H1 (cell line): ENCODE measurements around the gene ZWILCH. TPM values are rescaled to one million over a fixed set of nuclear protein-coding genes. Genes with fewer than 3 reads are reported as not detected.

Experiments used
- CTCF ChIA-PET: fragments of 300-600 bp; sonication (Branson Sonifier 250); formaldehyde crosslinking; loops from one replicate; lab custom pipeline; 2021; ENCODE audit not compliant: partially characterized antibody; lab: Charles Lee
- POLR2A ChIA-PET: fragments of 300-600 bp; sonication (Branson Sonifier 250); formaldehyde crosslinking; loops from one replicate; lab custom pipeline; 2021; ENCODE audit warnings: inconsistent platforms; ENCODE audit not compliant: partially characterized antibody; lab: Charles Lee
- DNase-seq, 2 experiments: peaks; one replicate each; pipeline versions ENCODE4 v3.0.0 to v3.0.0-alpha.2; 2010 to 2022; ENCODE audit warnings: low spot score in 2 of 2, low read depth in 1 of 2, mixed read lengths in 1 of 2
- FAIRE-seq: peaks from 2 replicates; lab custom pipeline; 2011; peaks lifted over from hg19 to GRCh38; lab: Jason Lieb, UNC
- H2AFZ ChIP-seq: 2 replicates; pipeline ENCODE4 v1.8.1; 2012; ENCODE audit warnings: low read length, inconsistent platforms
- H2AK5ac ChIP-seq: 2 replicates; pipeline ENCODE4 v1.6.1; 2013; ENCODE audit warnings: low read depth, low read length
- H2BK120ac ChIP-seq: replicated peaks from 2 replicates; pipeline ENCODE3; 2013; ENCODE audit warnings: low read depth, low read length, inconsistent platforms
- H2BK12ac ChIP-seq: 2 replicates; pipeline ENCODE4 v1.6.1; 2013; ENCODE audit warnings: low read depth, low read length
- H2BK15ac ChIP-seq: 2 replicates; pipeline ENCODE4 v1.6.1; 2013; ENCODE audit warnings: low read length
- H2BK20ac ChIP-seq: 2 replicates; pipeline ENCODE4 v1.6.1; 2013; ENCODE audit warnings: low read length
- H2BK5ac ChIP-seq: 2 replicates; pipeline ENCODE4 v1.6.1; 2013; ENCODE audit warnings: low read depth, low read length
- H3K14ac ChIP-seq: 2 replicates; pipeline ENCODE4 v1.6.1; 2013; ENCODE audit warnings: inconsistent platforms; ENCODE audit not compliant: insufficient read length
- H3K18ac ChIP-seq: 2 replicates; pipeline ENCODE4 v1.6.1; 2013; ENCODE audit warnings: low read length; ENCODE audit errors: extremely low read depth
- H3K23ac ChIP-seq: 2 replicates; pipeline ENCODE4 v1.6.1; 2013; ENCODE audit warnings: inconsistent platforms; ENCODE audit not compliant: insufficient read length
- H3K23me2 ChIP-seq: 2 replicates; pipeline ENCODE4 v1.6.1; 2013; ENCODE audit warnings: low read depth, low read length
- H3K27ac ChIP-seq: 2 replicates; pipeline ENCODE4 v1.6.1; 2011; ENCODE audit warnings: low read depth, low read length, inconsistent platforms
- H3K27me3 ChIP-seq, 4 experiments: replicated peaks in 1 of 4; 1 replicate in 1 of 4; 2 replicates in 3 of 4; pipeline versions ENCODE4 v1.6.1 to v1.8.1; 2011 to 2013; ENCODE audit warnings: low read length in 3 of 4, mild to moderate bottlenecking in 3 of 4, inconsistent platforms in 2 of 4, mixed read lengths in 2 of 4, moderate library complexity in 1 of 4; ENCODE audit not compliant: control insufficient read depth in 3 of 4, insufficient read depth in 3 of 4; ENCODE audit errors: extremely low read depth in 1 of 4
- H3K36me3 ChIP-seq, 4 experiments: 2 replicates each; pipeline versions ENCODE4 v1.6.1 to v1.8.1; 2011 to 2013; ENCODE audit warnings: mild to moderate bottlenecking in 4 of 4, low read length in 3 of 4, moderate library complexity in 2 of 4, control low read depth in 1 of 4, inconsistent platforms in 1 of 4; ENCODE audit not compliant: insufficient read depth in 4 of 4, control insufficient read depth in 2 of 4
- H3K4ac ChIP-seq: replicated peaks from 2 replicates; pipeline ENCODE3; 2013; ENCODE audit warnings: low read length, low read depth, mixed read lengths, inconsistent platforms; ENCODE audit not compliant: insufficient read length
- H3K4me1 ChIP-seq, 4 experiments: replicated peaks in 1 of 4; 1 replicate in 1 of 4; 2 replicates in 3 of 4; pipeline versions ENCODE4 v1.6.1 to v1.8.1; 2011 to 2013; ENCODE audit warnings: low read length in 3 of 4, inconsistent platforms in 2 of 4, mixed read lengths in 1 of 4; ENCODE audit not compliant: insufficient read depth in 4 of 4, control insufficient read depth in 3 of 4
- H3K4me2 ChIP-seq, 2 experiments: 2 replicates each; pipeline versions ENCODE4 v1.6.1 to v1.8.1; 2011 to 2013; ENCODE audit warnings: low read depth in 2 of 2, low read length in 2 of 2, control low read depth in 1 of 2, inconsistent platforms in 1 of 2, mild to moderate bottlenecking in 1 of 2; ENCODE audit not compliant: insufficient read depth in 1 of 2
- H3K4me3 ChIP-seq, 4 experiments: fragments of 200-600, 300-600 bp in 1 of 4; sonication (generic), shearing (Covaris generic), sonication (Bioruptor Twin) in 1 of 4; 2 replicates each; pipeline versions ENCODE4 v1.5.1 to v1.8.1; 2011 to 2016; ENCODE audit warnings: low read length in 4 of 4, low read depth in 3 of 4, control low read depth in 2 of 4, inconsistent platforms in 2 of 4, mild to moderate bottlenecking in 2 of 4, mixed read lengths in 1 of 4, moderate library complexity in 1 of 4; ENCODE audit not compliant: insufficient read depth in 2 of 4; ENCODE audit errors: extremely low read depth in 1 of 4
- H3K56ac ChIP-seq: replicated peaks from 2 replicates; pipeline ENCODE3; 2013; ENCODE audit warnings: low read depth, mild to moderate bottlenecking, mixed read lengths, low read length, inconsistent platforms; ENCODE audit not compliant: insufficient read length
- H3K79me1 ChIP-seq: 2 replicates; pipeline ENCODE4 v1.6.1; 2013; ENCODE audit warnings: low read depth, low read length, control low read depth
- H3K79me2 ChIP-seq, 2 experiments: 2 replicates each; pipeline versions ENCODE4 v1.6.1 to v1.8.1; 2012 to 2013; ENCODE audit warnings: low read length in 2 of 2, mild to moderate bottlenecking in 2 of 2, inconsistent platforms in 1 of 2; ENCODE audit not compliant: insufficient read depth in 2 of 2, control insufficient read depth in 1 of 2
- H3K9ac ChIP-seq, 4 experiments: replicated peaks in 1 of 4; 1 replicate in 1 of 4; 2 replicates in 3 of 4; pipeline versions ENCODE4 v1.6.1 to v1.8.1; 2011 to 2013; ENCODE audit warnings: low read depth in 3 of 4, low read length in 3 of 4, control low read depth in 2 of 4, mild to moderate bottlenecking in 2 of 4, moderate library complexity in 2 of 4, inconsistent platforms in 1 of 4; ENCODE audit errors: extremely low read depth in 1 of 4
- H3K9me3 ChIP-seq, 2 experiments: 2 replicates each; pipeline versions ENCODE4 v1.6.1 to v1.8.1; 2012 to 2013; ENCODE audit warnings: mild to moderate bottlenecking in 2 of 2, moderate library complexity in 2 of 2, control low read depth in 1 of 2, inconsistent platforms in 1 of 2, low read depth in 1 of 2, low read length in 1 of 2, mixed read lengths in 1 of 2; ENCODE audit not compliant: insufficient read depth in 2 of 2
- H4K20me1 ChIP-seq, 2 experiments: replicated peaks in 1 of 2; 2 replicates each; pipeline versions ENCODE3 to v1.8.1; 2011 to 2013; ENCODE audit warnings: inconsistent platforms in 2 of 2, low read length in 2 of 2, mild to moderate bottlenecking in 1 of 2; ENCODE audit not compliant: insufficient read depth in 2 of 2, control insufficient read depth in 1 of 2
- H4K5ac ChIP-seq: 2 replicates; pipeline ENCODE4 v1.6.1; 2013; ENCODE audit warnings: low read length, low read depth, mixed read lengths, inconsistent platforms; ENCODE audit not compliant: insufficient read length
- H4K8ac ChIP-seq: 2 replicates; pipeline ENCODE4 v1.8.0; 2013; ENCODE audit warnings: mild to moderate bottlenecking, moderate library complexity, low read length, inconsistent platforms; ENCODE audit not compliant: insufficient read depth; ENCODE audit errors: extremely low read depth
- H4K91ac ChIP-seq: replicated peaks from 2 replicates; pipeline ENCODE3; 2013; ENCODE audit warnings: low read length, mixed read lengths, inconsistent platforms; ENCODE audit not compliant: insufficient read length
- NANOG ChIP-seq: IDR thresholded peaks from 2 replicates; pipeline ENCODE4 v1.6.1; 2011; ENCODE audit warnings: low read length, low read depth, mild to moderate bottlenecking, inconsistent platforms; ENCODE audit not compliant: insufficient read depth, poor library complexity, severe bottlenecking
- WGBS, 2 experiments: shearing (Covaris generic) in 1 of 2; methylation state at CpG; one replicate each; pipeline versions ENCODE4 v1.1.6 to v1.1.7; 2013 to 2015; ENCODE audit warnings: low lambda C conversion rate in 2 of 2, mixed read lengths in 2 of 2, inconsistent platforms in 1 of 2, low coverage in 1 of 2, missing lambda C conversion rate in 1 of 2; ENCODE audit not compliant: insufficient replicate concordance in 2 of 2, insufficient coverage in 1 of 2, insufficient read length in 1 of 2; ENCODE audit errors: extremely low coverage in 1 of 2, missing lambda C conversion rate in 1 of 2; 5-methylcytosine and 5-hydroxymethylcytosine counted together
- polyA plus RNA-seq, 7 experiments: library from polyadenylated mRNA; depleted of rRNA in 3 of 7; stranded (reverse) in 5 of 7; unstranded in 2 of 7; fragments of >200 nt in 5 of 7; fragments of 200-250 nt in 2 of 7; gene quantifications; 1 replicate in 5 of 7; 2 replicates in 1 of 7; 4 replicates in 1 of 7; pipeline versions ENCODE4 v1.2.1 to v1.2.3, GENCODE V29; 2011 to 2013; ENCODE audit warnings: missing spikeins in 2 of 7, mixed read lengths in 2 of 7
- total RNA-seq: library from RNA; stranded (reverse); fragmentation: NEBNext Ultra II Directional; extraction: Animal tissue kit (Norgen Biotek cat#: 25700); gene quantifications from 2 replicates; pipeline ENCODE4 v1.2.1, GENCODE V29; 2021

Gene ZWILCH
- total and polyA plus RNA-seq, 2 of the 8 experiments (the other 6 are each of a cell fraction or from before 2014, with no cell fraction given): 18.1 to 61.5 TPM

- Histone ChIP-seq H3K14ac (no peak overlapping the region), H4K91ac (no peak overlapping the region), H3K56ac (no peak overlapping the region), H3K79me2 (no peaks in the 10 kb centered on the region), H2AFZ (no peak overlapping the region), H3K27me3 (no peaks in the 10 kb centered on the region), H2BK12ac (no peak overlapping the region), H3K4me3 (no peak overlapping the region), H3K23me2 (no peaks in the 10 kb centered on the region), H3K9ac (no peak overlapping the region)
- DNase-seq: no peak
- no peak for TF ChIP-seq NANOG
- TF ChIP-seq, all 59 proteins: peak for 0
- no peak overlapping the region for H2BK15ac ChIP-seq
- no peak overlapping the region for H2BK120ac ChIP-seq
- no peak overlapping the region for H3K23ac ChIP-seq
- no peak overlapping the region for H3K27ac ChIP-seq
- H4K5ac ChIP-seq: no peak overlapping the region
- FAIRE-seq: no peak
- no peak overlapping the region for H3K4me2 ChIP-seq
- no peak overlapping the region for H3K18ac ChIP-seq
- H2AK5ac ChIP-seq: no peak overlapping the region
- POLR2A ChIA-PET: interaction anchor here (0.7 to 1.3 kb wide), 5 partner anchors 18 to 30 kb away, joined by 3 to 9 read pairs (median 3); partner anchors contain the start of genes RPL4, SNAPC5 and ZWILCH
- no peaks in the 10 kb centered on the region for H3K4me1 ChIP-seq
- WGBS, 2 experiments: 94% methylated on average over 4 of the region's 4 CpGs; no CpG with 5 or more reads in 1 of the 2 experiments
- no peaks in the 10 kb centered on the region for H3K79me1 ChIP-seq
- H2BK5ac ChIP-seq: no peak overlapping the region
- H4K20me1 ChIP-seq: peaks cover 2 to 3% of the 10 kb centered on the region in 2 experiments
- H4K8ac ChIP-seq: no peak overlapping the region
- no peak overlapping the region for H3K4ac ChIP-seq
- H3K36me3 ChIP-seq: peaks cover 8 to 60% (median 35%) of the 10 kb centered on the region in 4 experiments
- H2BK20ac ChIP-seq: no peak overlapping the region
- CTCF ChIA-PET: no interaction called here
- no peaks in the 10 kb centered on the region for H3K9me3 ChIP-seq
Measured at GRCh38 chr15:66524838-66525237, 19.7 kb downstream of the ZWILCH start.
